Measurements from ENCODE around the gene ELOB.

Gene ELOB

GRCh38 chr16:2767140-2767731 lies 9.8 kb downstream of the ELOB start:
- no peak for DNase-seq

GRCh38 chr16:2766430-2767139 lies 10.5 kb downstream of the ELOB start:
- no peak for DNase-seq

- no peak for DNase-seq
Observed at GRCh38 chr16:2765462-2766404, 11.3 kb downstream of the ELOB start.

- no peak for DNase-seq
Observed at GRCh38 chr16:2764718-2765117, 12.4 kb downstream of the ELOB start.

GRCh38 chr16:2763173-2763572 lies 13.9 kb downstream of the ELOB start:
- DNase-seq, result no peak

- DNase-seq, result no peak
Observed at GRCh38 chr16:2762711-2763110, 14.4 kb downstream of the ELOB start.

GRCh38 chr16:2761886-2762583 lies 15.0 kb downstream of the ELOB start:
- DNase-seq, result no peak

GRCh38 chr16:2761472-2761871 lies 15.6 kb downstream of the ELOB start:
- DNase-seq, result no peak

- DNase-seq, result no peak
Observed at GRCh38 chr16:2757344-2757743, 19.7 kb downstream of the ELOB start.

GRCh38 chr16:2756288-2757015 lies 20.6 kb downstream of the ELOB start:
- DNase-seq, result no peak

GRCh38 chr16:2755158-2755557 lies 21.9 kb downstream of the ELOB start:
- DNase-seq, result no peak

GRCh38 chr16:2753733-2754020 lies 23.4 kb downstream of the ELOB start:
- DNase-seq, result no peak

- peak; percentile 51 for DNase-seq
Observed at GRCh38 chr16:2752850-2753732, 24.0 kb downstream of the ELOB start.

GRCh38 chr16:2752035-2752849 lies 24.8 kb downstream of the ELOB start, which contains the start of gene SRRM2:
Gene SRRM2, plus strand, starts transcription at chr16:2752638. Its CDS starts 3,727 bp downstream, at chr16:2756365.
- peak; percentile 96 for DNase-seq

- DNase-seq, result no peak
Observed at GRCh38 chr16:2751577-2752034, 25.5 kb downstream of the ELOB start.

GRCh38 chr16:2749936-2750335 lies 27.1 kb downstream of the ELOB start:
- no peak for DNase-seq

GRCh38 chr16:2749476-2749875 lies 27.6 kb downstream of the ELOB start:
- DNase-seq, result no peak

GRCh38 chr16:2748757-2749455 lies 28.2 kb downstream of the ELOB start:
- DNase-seq, result no peak

GRCh38 chr16:2745961-2746360 lies 31.1 kb downstream of the ELOB start:
- DNase-seq, result no peak
